SU-DHL-6 (cell line): ENCODE data around the gene PILRA.
"Not testable (repeated sequence)": the region's sequence is repeated elsewhere in the genome, so short reads cannot be mapped to it uniquely, and the experiment has no call there.

Experiments
- H2AFZ ChIP-seq: fragments of 200-600 bp; sonication (generic); 2 replicates; pipeline ENCODE4 v1.6.1; 2014; ENCODE audit warnings: low read depth, mild to moderate bottlenecking, moderate library complexity, mixed read lengths, antibody characterized with exemption, low read length; ENCODE audit not compliant: severe bottlenecking
- H3F3A ChIP-seq: fragments of 200-600 bp; shearing (Covaris generic); 2 replicates; pipeline ENCODE4 v1.6.0; 2016; ENCODE audit warnings: antibody characterized with exemption, mild to moderate bottlenecking; ENCODE audit not compliant: insufficient read depth
- H3K27ac ChIP-seq: fragments of 200-600 bp; sonication (generic); 2 replicates; pipeline ENCODE4 v1.5.1; 2016; ENCODE audit warnings: low read depth, mild to moderate bottlenecking, low read length, moderate library complexity, mixed read lengths
- H3K27me3 ChIP-seq: fragments of 200-600 bp; sonication (generic), shearing (Covaris generic); 2 replicates; pipeline ENCODE4 v1.6.0; 2014; ENCODE audit warnings: mild to moderate bottlenecking, low read length
- H3K36me3 ChIP-seq: fragments of 200-600 bp; sonication (generic); 2 replicates; pipeline ENCODE4 v1.6.1; 2014; ENCODE audit warnings: mild to moderate bottlenecking, low read length, mixed read lengths
- H3K4me2 ChIP-seq: fragments of 300-600, 200-600 bp; shearing (Covaris generic), sonication (generic); 2 replicates; pipeline ENCODE4 v1.6.0; 2014; ENCODE audit warnings: low read length, low read depth, mild to moderate bottlenecking; ENCODE audit not compliant: poor library complexity, severe bottlenecking
- H3K4me3 ChIP-seq: fragments of 200-600 bp; sonication (generic); 2 replicates; pipeline ENCODE4 v1.5.1; 2014; ENCODE audit warnings: antibody characterized with exemption, low read length, mild to moderate bottlenecking, mixed read lengths; ENCODE audit not compliant: insufficient read depth, poor library complexity, severe bottlenecking
- H3K79me2 ChIP-seq: fragments of 200-600 bp; sonication (generic); 2 replicates; pipeline ENCODE4 v1.6.1; 2014; ENCODE audit warnings: mild to moderate bottlenecking, low read length, moderate library complexity; ENCODE audit not compliant: insufficient read depth
- H3K9ac ChIP-seq: fragments of 200-600 bp; sonication (generic); 2 replicates; pipeline ENCODE4 v1.7.0; 2014; ENCODE audit warnings: mild to moderate bottlenecking, low read length
- H3K9me2 ChIP-seq: fragments of 200-600 bp; sonication (generic); replicated peaks from 2 replicates; pipeline ENCODE4 v1.6.1; 2014; ENCODE audit warnings: low read length; ENCODE audit not compliant: insufficient read depth
- H3K9me3 ChIP-seq: fragments of 200-600 bp; sonication (generic); 2 replicates; pipeline ENCODE4 v1.6.1; 2014; ENCODE audit warnings: low read length, mixed read lengths; ENCODE audit not compliant: insufficient read depth
- H4K20me1 ChIP-seq: fragments of 200-600 bp; sonication (generic); 2 replicates; pipeline ENCODE4 v1.6.1; 2014; ENCODE audit warnings: low read depth, mild to moderate bottlenecking, antibody characterized with exemption, low read length, moderate library complexity, mixed read lengths
- CTCF ChIP-seq: fragments of 200-600 bp; sonication (generic); IDR thresholded peaks from one replicate; pipeline ENCODE4 v1.5.1; 2017; ENCODE audit warnings: antibody characterized with exemption, mild to moderate bottlenecking, low read length, moderate library complexity; ENCODE audit not compliant: insufficient read depth, poor library complexity, severe bottlenecking
- EZH2phosphoT487 ChIP-seq: fragments of 200-600 bp; sonication (generic), shearing (Covaris generic); conservative IDR thresholded peaks from 2 replicates; pipeline ENCODE4 v1.6.1; 2018; ENCODE audit warnings: mild to moderate bottlenecking, antibody characterized with exemption, low read length, moderate library complexity, mixed read lengths

The PILRA gene

GRCh38 chr7:100373261-100373831, at the start of gene PILRA:
Gene PILRA, plus strand, starts transcription at chr7:100373487. Its CDS starts 170 bp downstream, at chr7:100373657.
- Histone ChIP-seq H3K9me3 (no peaks in the 10 kb centered on the region), H3K27ac (no peak within 1 kb of the TSS), H4K20me1 (no peaks in the 10 kb centered on the region), H3K9ac (no peak within 1 kb of the TSS), H3K4me2 (no peak within 1 kb of the TSS), H3K9me2 (no peaks in the 10 kb centered on the region), H3F3A (peaks cover 18% of the 10 kb centered on the region), H3K4me3 (no peak within 1 kb of the TSS), H3K27me3 (no peaks in the 10 kb centered on the region), H3K79me2 (no peaks in the 10 kb centered on the region), H2AFZ (no peak within 1 kb of the TSS), H3K36me3 (no peaks in the 10 kb centered on the region)
- TF ChIP-seq EZH2phosphoT487 (no peak), CTCF (no peak)

DNA sequence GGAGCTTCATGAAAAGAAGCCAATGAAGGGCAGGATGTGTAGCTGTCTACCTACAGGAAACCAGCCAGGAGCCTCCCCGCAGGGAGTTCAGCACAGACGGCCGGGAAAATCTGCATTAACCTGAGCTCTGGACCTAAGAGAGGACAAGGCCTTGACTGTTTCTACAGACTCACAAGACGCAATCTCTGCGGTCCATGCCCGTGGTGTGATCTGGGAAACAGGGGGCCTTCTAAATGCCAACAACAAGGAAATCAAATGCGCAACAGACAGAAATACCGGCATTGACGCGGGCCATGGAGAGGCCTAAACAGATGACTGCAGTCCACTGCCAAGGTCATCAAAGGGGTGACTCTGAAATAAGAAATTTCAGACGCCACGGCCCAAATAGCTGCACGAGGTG, 49.1 kb upstream of the PILRA start:
- H3K4me2 ChIP-seq, H3K9ac ChIP-seq, H3K27ac ChIP-seq, H3K9me3 ChIP-seq, H3K36me3 ChIP-seq, H3F3A ChIP-seq, H3K27me3 ChIP-seq, H2AFZ ChIP-seq, H3K4me3 ChIP-seq, H3K9me2 ChIP-seq, H3K79me2 ChIP-seq, H4K20me1 ChIP-seq: not testable (repeated sequence)

DNA sequence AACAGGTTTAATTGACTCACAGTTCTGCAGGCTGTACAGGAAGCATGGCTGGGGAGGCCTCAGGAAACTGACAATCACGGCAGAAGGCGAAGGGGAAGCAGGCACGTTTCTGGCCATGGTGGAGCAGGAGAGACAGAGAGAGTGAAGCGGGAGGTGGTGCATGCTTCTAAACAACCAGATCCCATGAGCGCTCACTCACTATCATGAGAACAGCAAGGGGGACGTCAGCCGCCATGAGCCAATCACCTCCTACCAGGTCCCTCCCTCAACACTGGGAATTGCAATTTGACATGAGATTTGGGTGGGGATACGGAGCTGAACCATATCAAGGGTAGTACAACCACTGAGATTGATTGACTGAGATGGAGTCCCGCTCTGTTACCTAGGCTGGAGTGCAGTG, 47.6 kb upstream of the PILRA start:
- H3K27ac ChIP-seq, H4K20me1 ChIP-seq, H3K27me3 ChIP-seq, H3K4me2 ChIP-seq, H2AFZ ChIP-seq, H3K4me3 ChIP-seq, H3F3A ChIP-seq, H3K79me2 ChIP-seq, H3K9me2 ChIP-seq, H3K9ac ChIP-seq, H3K9me3 ChIP-seq: not testable (repeated sequence)
- H3K36me3 ChIP-seq = peaks cover 13% of the 10 kb centered on the region; the same call in 1 of the 2 replicates

DNA sequence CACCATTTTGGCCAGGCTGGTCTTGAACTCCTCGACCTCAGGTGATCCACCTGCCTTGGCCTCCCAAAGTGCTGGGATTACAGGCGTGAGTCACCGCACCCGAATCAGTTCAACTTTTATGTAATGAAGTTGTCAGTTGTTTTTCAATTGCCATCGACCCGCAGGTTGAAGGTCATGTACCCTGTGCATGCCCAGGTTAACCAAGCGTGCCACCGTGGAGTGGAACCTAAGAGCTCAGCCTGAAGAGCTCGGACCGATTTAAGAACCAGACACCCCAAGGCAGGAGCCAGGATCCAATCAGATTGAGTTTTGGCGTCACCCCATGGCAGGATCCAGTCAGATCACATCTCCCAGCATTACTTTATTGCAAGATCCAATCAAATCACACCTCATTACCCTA, 46.4 kb upstream of the PILRA start:
- not testable (repeated sequence) for H3K4me3 ChIP-seq, H3F3A ChIP-seq, H3K9ac ChIP-seq, H3K4me2 ChIP-seq, H3K79me2 ChIP-seq, H3K9me3 ChIP-seq, H4K20me1 ChIP-seq, H3K27ac ChIP-seq, H2AFZ ChIP-seq, H3K9me2 ChIP-seq, H3K27me3 ChIP-seq
- H3K36me3 ChIP-seq = peaks cover 13% of the 10 kb centered on the region; the same call in 1 of the 2 replicates

DNA sequence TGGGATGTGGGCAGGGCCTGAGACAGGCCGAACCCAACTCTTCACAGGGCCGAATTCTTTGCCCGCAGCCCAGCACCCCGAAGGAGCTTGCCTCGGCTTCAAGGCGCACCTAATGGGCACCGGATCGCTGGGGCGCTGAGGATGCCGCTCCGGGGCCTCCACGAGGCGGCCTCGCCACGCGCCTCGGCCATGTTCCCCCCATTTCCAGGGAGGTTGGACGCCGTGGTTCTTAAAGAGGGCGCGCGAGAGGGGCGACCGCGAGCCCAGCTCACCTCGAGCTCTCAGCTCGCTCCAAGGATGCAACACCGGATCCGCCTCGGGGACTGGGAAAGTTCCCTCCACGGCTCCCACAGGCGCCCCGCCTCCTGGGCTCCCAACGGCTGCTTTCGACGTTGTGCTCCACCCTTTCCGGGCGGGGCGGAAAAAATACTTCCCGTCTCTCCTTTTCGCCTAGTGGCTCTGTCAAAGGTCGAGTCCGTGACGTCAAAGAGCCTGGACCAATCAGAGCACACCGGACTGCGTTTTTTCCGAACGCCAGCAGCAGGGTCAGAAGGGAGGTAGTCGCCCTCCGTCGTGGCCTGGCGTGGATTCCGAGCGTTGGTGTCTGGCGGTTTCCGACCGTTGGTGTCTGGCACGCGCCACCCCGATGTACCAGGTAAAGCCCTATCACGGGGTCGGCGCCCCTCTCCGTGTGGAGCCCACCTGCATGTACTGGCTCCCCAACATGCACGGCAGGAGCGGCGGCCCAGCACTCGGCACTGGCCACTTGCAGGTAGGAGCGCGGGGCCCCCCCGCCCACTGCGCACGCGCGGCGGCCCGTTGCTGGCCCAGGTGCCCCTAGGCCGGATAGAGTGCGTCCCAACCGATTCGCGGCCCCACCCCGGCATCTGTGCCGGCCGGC, 37.5 kb upstream of the PILRA start:
- not testable (repeated sequence) for H3K9me2 ChIP-seq, H3K9me3 ChIP-seq, H4K20me1 ChIP-seq, H3K27me3 ChIP-seq, H2AFZ ChIP-seq, H3F3A ChIP-seq, H3K36me3 ChIP-seq
- H3K4me2 ChIP-seq = peak overlapping the region; percentile 74
- H3K79me2 ChIP-seq = peaks cover 46% of the 10 kb centered on the region
- H3K4me3 ChIP-seq = peak overlapping the region; percentile 72
- peak overlapping the region; percentile 74 for H3K27ac ChIP-seq
- H3K9ac ChIP-seq = peak overlapping the region; percentile 91

DNA sequence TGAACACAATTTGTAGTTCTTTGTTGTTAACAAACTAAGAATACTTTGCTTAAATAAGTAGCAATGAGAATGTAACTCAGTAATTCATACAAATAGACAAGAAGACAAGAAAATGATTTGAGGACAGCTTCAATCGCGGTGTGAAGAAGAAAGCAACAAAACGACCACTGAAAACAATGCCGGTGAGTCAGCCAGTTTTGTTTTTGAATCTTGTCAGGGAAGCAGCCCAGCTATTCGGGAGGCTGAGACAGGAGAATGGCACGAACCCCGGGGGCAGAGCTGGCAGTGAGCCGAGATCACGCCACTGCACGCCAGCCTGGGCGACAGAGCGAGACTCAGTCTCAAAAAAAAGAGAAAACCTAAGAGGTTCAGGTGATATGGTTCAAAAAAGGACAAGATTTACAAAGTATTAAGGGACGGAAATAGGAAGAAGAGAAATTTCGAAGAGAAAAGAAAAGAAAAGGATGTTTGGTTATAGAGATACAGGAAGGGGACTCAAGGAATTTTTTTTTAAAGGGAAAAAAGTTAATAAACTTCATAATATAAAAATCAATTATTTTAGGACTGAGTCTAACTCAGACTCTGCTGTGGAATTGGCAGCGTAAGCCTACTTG, 35.1 kb upstream of the PILRA start:
- not testable (repeated sequence) for H3K9me2 ChIP-seq, H2AFZ ChIP-seq, H3K4me3 ChIP-seq, H3K9me3 ChIP-seq, H3K27me3 ChIP-seq, H3K27ac ChIP-seq, H3K36me3 ChIP-seq, H3K9ac ChIP-seq, H4K20me1 ChIP-seq, H3F3A ChIP-seq
- H3K4me2 ChIP-seq = peak overlapping the region; percentile 0
- peaks cover 57% of the 10 kb centered on the region for H3K79me2 ChIP-seq

DNA sequence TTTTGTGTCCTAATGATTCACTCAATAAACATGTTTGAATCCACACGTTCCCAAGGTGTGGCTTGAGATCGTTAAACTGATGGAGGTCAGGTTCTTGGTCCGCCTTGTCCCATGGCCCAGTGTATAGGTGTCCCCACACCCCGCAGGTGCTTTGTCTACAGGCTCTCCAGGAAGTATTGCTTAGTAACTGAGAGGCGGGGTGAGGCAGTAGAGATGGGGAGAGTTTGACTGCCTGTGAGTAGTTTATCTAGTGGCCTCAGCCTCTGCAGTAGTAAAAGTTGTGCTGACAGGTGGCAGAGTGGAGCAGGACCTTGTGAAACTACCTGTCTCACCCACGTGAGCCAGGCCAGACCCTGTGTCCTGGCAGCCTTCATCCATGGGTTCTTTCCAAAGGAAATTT, 32.0 kb upstream of the PILRA start:
- not testable (repeated sequence) for H3K4me3 ChIP-seq, H3K9ac ChIP-seq, H2AFZ ChIP-seq, H3K9me3 ChIP-seq, H3K36me3 ChIP-seq, H3K27me3 ChIP-seq, H3K9me2 ChIP-seq, H3K27ac ChIP-seq, H3K4me2 ChIP-seq, H4K20me1 ChIP-seq
- peaks cover 44% of the 10 kb centered on the region for H3K79me2 ChIP-seq
- peaks cover 24% of the 10 kb centered on the region for H3F3A ChIP-seq
